Colonic mucosa (tissue), 4 donors: Measurements from ENCODE around the gene ADAT3. TPM values are rescaled to one million over a fixed set of nuclear protein-coding genes. Genes with fewer than 3 reads are reported as not detected.

Experiments
- DNase-seq: peaks from one replicate; pipeline ENCODE4 v3.0.0-alpha.2; 2020
- H3K27ac ChIP-seq: fragments of 200-600 bp; one replicate; pipeline ENCODE4 v1.8.0; 2021
- H3K27me3 ChIP-seq: fragments of 200-600 bp; one replicate; pipeline ENCODE4 v1.8.0; 2021
- H3K36me3 ChIP-seq: fragments of 200-600 bp; one replicate; pipeline ENCODE4 v1.8.0; 2021
- H3K4me1 ChIP-seq: fragments of 200-600 bp; one replicate; pipeline ENCODE4 v1.8.0; 2021; ENCODE audit warnings: mild to moderate bottlenecking
- H3K4me3 ChIP-seq: fragments of 200-600 bp; one replicate; pipeline ENCODE4 v1.8.0; 2021
- H3K9ac ChIP-seq, 2 donors: one replicate each; pipeline ENCODE4 v1.7.0; 2013; ENCODE audit warnings: control low read depth in 2 of 2, low read depth in 2 of 2, low read length in 2 of 2
- H3K9me3 ChIP-seq: fragments of 200-600 bp; one replicate; pipeline ENCODE4 v1.8.0; 2021
- CTCF ChIP-seq: fragments of 200-600 bp; IDR thresholded peaks from one replicate; pipeline ENCODE4 v1.8.0; 2022; ENCODE audit warnings: antibody characterized with exemption, mild to moderate bottlenecking
- intact Hi-C: fragments of 100-400 bp; cut with DNase I; formaldehyde crosslinking; loops from one replicate; pipeline ENCODE4 v1.14.1; 2022
- total RNA-seq, 2 donors: library from RNA; stranded (reverse); fragmentation: NEBNext Ultra II Directional in 1 of 2; extraction: Animal tissue kit (Norgen Biotek cat#: 25700) in 1 of 2; gene quantifications; one replicate each; pipeline ENCODE4 v1.2.1, GENCODE V29; 2021
- donor health status: healthy.
- donor health status: DM: no; HTN: no; CAD: no.
- donor health status: DM: no; HTN: no; CAD: no.

Gene ADAT3
- total RNA-seq, 2 donors from 2014 or later, result 14.2 to 24.7 TPM

GRCh38 chr19:1944088-1944915, 39.1 kb downstream of the ADAT3 start:
- Histone ChIP-seq H3K27me3 (no peaks in the 10 kb centered on the region), H3K9me3 (no peaks in the 10 kb centered on the region), H3K4me1 (peaks cover 21% of the 10 kb centered on the region), H3K36me3 (no peaks in the 10 kb centered on the region), H3K4me3 (no peak overlapping the region), H3K9ac (peak overlapping the region in 1 of 2 donors; percentile 4), H3K27ac (no peak overlapping the region)
- no peak for DNase-seq
- intact Hi-C loops, result no loop called here
- TF ChIP-seq CTCF, result no peak

- Histone ChIP-seq H3K9ac (no peak overlapping the region), H3K36me3 (no peaks in the 10 kb centered on the region), H3K4me3 (no peak overlapping the region), H3K4me1 (peaks cover 17% of the 10 kb centered on the region), H3K27ac (no peak overlapping the region), H3K9me3 (no peaks in the 10 kb centered on the region), H3K27me3 (no peaks in the 10 kb centered on the region)
- intact Hi-C loops, result no loop called here
- DNase-seq, result no peak
- no peak for TF ChIP-seq CTCF
Measured at GRCh38 chr19:1944916-1945561, 39.8 kb downstream of the ADAT3 start.

- Histone ChIP-seq H3K4me3 (no peak overlapping the region), H3K9ac (no peak overlapping the region), H3K27me3 (no peaks in the 10 kb centered on the region), H3K4me1 (peaks cover 17% of the 10 kb centered on the region), H3K36me3 (no peaks in the 10 kb centered on the region), H3K27ac (no peak overlapping the region), H3K9me3 (no peaks in the 10 kb centered on the region)
- intact Hi-C loops, result no loop called here
- peak; percentile 60 for TF ChIP-seq CTCF
- peak; percentile 58 for DNase-seq
Measured at GRCh38 chr19:1945899-1946298, 40.7 kb downstream of the ADAT3 start.

- H3K4me3 ChIP-seq, result no peak overlapping the region
- H3K9ac ChIP-seq, result no peak overlapping the region
- no peak for DNase-seq
- H3K4me1 ChIP-seq, result peaks cover 15% of the 10 kb centered on the region
- no peak for TF ChIP-seq CTCF
- intact Hi-C loops, result no loop called here
- H3K27me3 ChIP-seq, result no peaks in the 10 kb centered on the region
- H3K9me3 ChIP-seq, result no peaks in the 10 kb centered on the region
- H3K27ac ChIP-seq, result no peak overlapping the region
- no peaks in the 10 kb centered on the region for H3K36me3 ChIP-seq
Measured at GRCh38 chr19:1947651-1948209, 42.5 kb downstream of the ADAT3 start.

- DNase-seq, result no peak
- Histone ChIP-seq H3K9ac (no peak overlapping the region), H3K36me3 (no peaks in the 10 kb centered on the region)
Measured at GRCh38 chr19:1949304-1950101, 44.3 kb downstream of the ADAT3 start.

More at GRCh38 chr19:1949304-1950101, 44.3 kb downstream of the ADAT3 start:
- Histone ChIP-seq H3K9me3 (no peaks in the 10 kb centered on the region), H3K4me3 (no peak overlapping the region), H3K4me1 (peaks cover under 1% of the 10 kb centered on the region), H3K27me3 (no peaks in the 10 kb centered on the region), H3K27ac (no peak overlapping the region)
- TF ChIP-seq CTCF, result no peak
- intact Hi-C loops, result no loop called here
